ENCODE results near the gene TTLL13.
"Not testable (repeated sequence)": the region's sequence is repeated elsewhere in the genome, so short reads cannot be mapped to it uniquely, and the experiment has no call there.

Gene TTLL13

GRCh38 chr15:90287101-90287500 lies 37.7 kb downstream of the TTLL13 start:
- TF ChIP-seq CTCF (IDR thresholded peaks at IDR 0.05; ENCODE audit: insufficient read depth, low read depth, low read length, missing control alignments): no peak

GRCh38 chr15:90287946-90288345 lies 38.6 kb downstream of the TTLL13 start:
- no peak overlapping the region for H3K4me3 ChIP-seq (ENCODE audit: low read depth, low read length)
- no peak for DNase-seq (ENCODE audit: low read depth)
- TF ChIP-seq CTCF (IDR thresholded peaks at IDR 0.05; ENCODE audit: insufficient read depth, low read depth, low read length, missing control alignments): no peak

More at GRCh38 chr15:90287101-90287500, 37.7 kb downstream of the TTLL13 start:
- no peak for DNase-seq (ENCODE audit: low read depth)
- H3K4me3 ChIP-seq (ENCODE audit: low read depth, low read length): no peak overlapping the region

GRCh38 chr15:90291679-90292356 lies 42.5 kb downstream of the TTLL13 start:
- no peak for TF ChIP-seq CTCF (IDR thresholded peaks at IDR 0.05; ENCODE audit: insufficient read depth, low read depth, low read length, missing control alignments)
- peak; percentile 59 for DNase-seq (ENCODE audit: low read depth)
- no peak overlapping the region for H3K4me3 ChIP-seq (ENCODE audit: low read depth, low read length)

GRCh38 chr15:90293040-90293810 lies 43.9 kb downstream of the TTLL13 start:
- not testable (repeated sequence) for H3K4me3 ChIP-seq (ENCODE audit: low read depth, low read length)
- DNase-seq (ENCODE audit: low read depth): peak; percentile 80
- TF ChIP-seq CTCF (IDR thresholded peaks at IDR 0.05; ENCODE audit: insufficient read depth, low read depth, low read length, missing control alignments): peak; percentile 86

- TF ChIP-seq CTCF (IDR thresholded peaks at IDR 0.05; ENCODE audit: insufficient read depth, low read depth, low read length, missing control alignments): no peak
- no peak for DNase-seq (ENCODE audit: low read depth)
- H3K4me3 ChIP-seq (ENCODE audit: low read depth, low read length): no peak overlapping the region
Observed at GRCh38 chr15:90294159-90294558, 44.8 kb downstream of the TTLL13 start.

GRCh38 chr15:90294601-90295269 lies 45.4 kb downstream of the TTLL13 start:
- no peak overlapping the region for H3K4me3 ChIP-seq (ENCODE audit: low read depth, low read length)
- no peak for TF ChIP-seq CTCF (IDR thresholded peaks at IDR 0.05; ENCODE audit: insufficient read depth, low read depth, low read length, missing control alignments)
- DNase-seq (ENCODE audit: low read depth): no peak

Data from GM12865 (cell line).